GM21360 (cell line): ENCODE results near the gene BICRAL.
"Not testable (repeated sequence)": the region's sequence is repeated elsewhere in the genome, so short reads cannot be mapped to it uniquely, and the experiment has no call there.

ENCODE experiments used
- ATAC-seq: cut with Tn5 transposase; IDR thresholded peaks from one replicate; pipeline ENCODE4 v1.9.1; 2021; ENCODE audit warnings: mild to moderate bottlenecking, moderate library complexity; ENCODE audit not compliant: unreplicated experiment

BICRAL gene

GRCh38 chr6:42781796-42782688 is at the start of gene BICRAL:
TSS of gene BICRAL (plus strand) at chr6:42782052. CDS start at chr6:42822023, 39,971 bp downstream.
- no peak for ATAC-seq

GRCh38 chr6:42733867-42734481 is 47.9 kb upstream of the BICRAL start:
- ATAC-seq, result not testable (repeated sequence)

GRCh38 chr6:42735976-42736375 is 45.9 kb upstream of the BICRAL start:
- ATAC-seq, result no peak

- no peak for ATAC-seq
Measured at GRCh38 chr6:42740725-42741124, 41.1 kb upstream of the BICRAL start.

GRCh38 chr6:42742116-42742894 is 39.5 kb upstream of the BICRAL start:
- ATAC-seq, result no peak

- ATAC-seq, result no peak
Measured at GRCh38 chr6:42744351-42744893, 37.4 kb upstream of the BICRAL start.

GRCh38 chr6:42745083-42745639 is 36.7 kb upstream of the BICRAL start:
- no peak for ATAC-seq

GRCh38 chr6:42745640-42746462 is 36.0 kb upstream of the BICRAL start, which contains the start of gene TBCC:
TSS of gene TBCC (minus strand) at chr6:42746103. CDS start at chr6:42746073, 30 bp downstream.
- ATAC-seq, result peak; percentile 71

- ATAC-seq, result peak; percentile 48
Measured at GRCh38 chr6:42746463-42747391, 35.1 kb upstream of the BICRAL start.

- no peak for ATAC-seq
Measured at GRCh38 chr6:42748203-42748898, 33.5 kb upstream of the BICRAL start.

- no peak for ATAC-seq
Measured at GRCh38 chr6:42751055-42751454, 30.8 kb upstream of the BICRAL start.

GRCh38 chr6:42754759-42755158 is 27.1 kb upstream of the BICRAL start:
- no peak for ATAC-seq

GRCh38 chr6:42756722-42757121 is 25.1 kb upstream of the BICRAL start:
- ATAC-seq, result no peak

- no peak for ATAC-seq
Measured at GRCh38 chr6:42758756-42759430, 23.0 kb upstream of the BICRAL start.

- no peak for ATAC-seq
Measured at GRCh38 chr6:42761287-42762067, 20.4 kb upstream of the BICRAL start.

- no peak for ATAC-seq
Measured at GRCh38 chr6:42762426-42762859, 19.4 kb upstream of the BICRAL start.

GRCh38 chr6:42762950-42763349 is 18.9 kb upstream of the BICRAL start:
- no peak for ATAC-seq
